ENCODE measurements around the gene CLEC14A. TPM values are rescaled to one million over a fixed set of nuclear protein-coding genes. Genes with fewer than 3 reads are reported as not detected.

The CLEC14A gene
- total and polyA plus RNA-seq, 4 donors = 6.4 to 7.3 (median 7.1) TPM

DNA sequence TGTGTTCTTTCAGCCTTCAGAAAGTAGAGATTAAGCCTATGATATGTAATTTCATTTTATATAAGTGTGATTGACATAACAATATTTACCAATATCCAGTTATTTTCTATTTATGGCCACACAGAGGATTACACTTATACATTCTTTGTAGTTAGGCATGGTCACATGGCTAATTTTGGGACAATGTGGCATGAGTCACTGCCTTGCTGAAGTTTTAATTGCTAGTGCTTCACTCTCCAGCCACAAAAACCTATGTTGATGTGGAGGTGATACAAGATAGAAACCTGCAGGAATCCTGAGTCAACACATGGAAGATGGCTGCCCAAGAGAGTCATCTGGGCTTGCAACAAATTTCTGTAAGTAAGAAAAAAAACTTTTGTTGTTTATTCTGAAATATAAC lies 17.0 kb downstream of the CLEC14A start:
- H3K9me3 ChIP-seq (ENCODE audit: control insufficient read depth in 4 of 4, low read length in 3 of 4) = no peaks in the 10 kb centered on the region

DNA sequence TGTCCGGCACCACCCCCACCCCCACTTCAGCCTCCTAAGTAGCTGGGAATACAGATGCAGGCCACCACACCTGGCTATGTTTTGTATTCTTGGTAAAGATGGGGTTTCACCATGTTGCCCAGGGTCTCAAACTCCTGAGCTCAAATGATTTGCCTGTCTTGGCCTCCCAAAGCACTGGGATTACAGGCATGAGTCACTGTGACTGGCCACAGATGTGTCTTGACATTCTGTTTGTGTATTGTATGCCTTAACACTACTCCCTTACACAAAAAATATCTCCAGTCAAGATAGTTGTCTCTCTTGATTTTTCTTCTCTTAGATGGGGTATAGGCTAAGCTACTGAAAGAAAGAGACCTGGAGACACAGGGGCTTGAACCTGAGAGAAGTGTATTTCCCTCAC lies 17.6 kb downstream of the CLEC14A start:
- WGBS = 90% methylated on average over 1 of the region's 1 CpG
- Histone ChIP-seq H3K36me3 (ENCODE audit: control insufficient read depth in 4 of 4, insufficient read depth in 3 of 4, low read depth in 1 of 4, low read length in 3 of 4) (no peaks in the 10 kb centered on the region), H3K27me3 (ENCODE audit: control insufficient read depth in 4 of 4, insufficient read depth in 4 of 4, low read length in 3 of 4) (no peaks in the 10 kb centered on the region), H3K27ac (ENCODE audit: low read depth in 1 of 2, low read length in 2 of 2) (no peak overlapping the region), H3K9me3 (ENCODE audit: control insufficient read depth in 4 of 4, low read length in 3 of 4) (no peaks in the 10 kb centered on the region), H3K4me1 (ENCODE audit: control insufficient read depth in 4 of 4, insufficient read depth in 4 of 4, low read length in 3 of 4) (no peaks in the 10 kb centered on the region), H3K9ac (ENCODE audit: low read depth in 1 of 2, low read length in 2 of 2) (no peak overlapping the region), H3K4me3 (ENCODE audit: low read depth in 1 of 3, low read length in 3 of 3) (no peak overlapping the region)
- TF ChIP-seq, protein P1, sequence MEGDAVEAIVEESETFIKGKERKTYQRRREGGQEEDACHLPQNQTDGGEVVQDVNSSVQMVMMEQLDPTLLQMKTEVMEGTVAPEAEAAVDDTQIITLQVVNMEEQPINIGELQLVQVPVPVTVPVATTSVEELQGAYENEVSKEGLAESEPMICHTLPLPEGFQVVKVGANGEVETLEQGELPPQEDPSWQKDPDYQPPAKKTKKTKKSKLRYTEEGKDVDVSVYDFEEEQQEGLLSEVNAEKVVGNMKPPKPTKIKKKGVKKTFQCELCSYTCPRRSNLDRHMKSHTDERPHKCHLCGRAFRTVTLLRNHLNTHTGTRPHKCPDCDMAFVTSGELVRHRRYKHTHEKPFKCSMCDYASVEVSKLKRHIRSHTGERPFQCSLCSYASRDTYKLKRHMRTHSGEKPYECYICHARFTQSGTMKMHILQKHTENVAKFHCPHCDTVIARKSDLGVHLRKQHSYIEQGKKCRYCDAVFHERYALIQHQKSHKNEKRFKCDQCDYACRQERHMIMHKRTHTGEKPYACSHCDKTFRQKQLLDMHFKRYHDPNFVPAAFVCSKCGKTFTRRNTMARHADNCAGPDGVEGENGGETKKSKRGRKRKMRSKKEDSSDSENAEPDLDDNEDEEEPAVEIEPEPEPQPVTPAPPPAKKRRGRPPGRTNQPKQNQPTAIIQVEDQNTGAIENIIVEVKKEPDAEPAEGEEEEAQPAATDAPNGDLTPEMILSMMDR (IDR thresholded peaks at IDR 0.05; ENCODE audit: low read depth, low read length, missing input control) = no peak
- TF ChIP-seq FOXA1 (IDR thresholded peaks at IDR 0.05) = no peak
- TF ChIP-seq JUND (IDR thresholded peaks at IDR 0.05) = no peak
- TF ChIP-seq, protein P2, sequence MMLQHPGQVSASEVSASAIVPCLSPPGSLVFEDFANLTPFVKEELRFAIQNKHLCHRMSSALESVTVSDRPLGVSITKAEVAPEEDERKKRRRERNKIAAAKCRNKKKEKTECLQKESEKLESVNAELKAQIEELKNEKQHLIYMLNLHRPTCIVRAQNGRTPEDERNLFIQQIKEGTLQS (IDR thresholded peaks at IDR 0.05) = no peak
- no peak for TF ChIP-seq EGR1 (IDR thresholded peaks at IDR 0.05; ENCODE audit: low read depth in 2 of 2)
- TF ChIP-seq, protein P3, sequence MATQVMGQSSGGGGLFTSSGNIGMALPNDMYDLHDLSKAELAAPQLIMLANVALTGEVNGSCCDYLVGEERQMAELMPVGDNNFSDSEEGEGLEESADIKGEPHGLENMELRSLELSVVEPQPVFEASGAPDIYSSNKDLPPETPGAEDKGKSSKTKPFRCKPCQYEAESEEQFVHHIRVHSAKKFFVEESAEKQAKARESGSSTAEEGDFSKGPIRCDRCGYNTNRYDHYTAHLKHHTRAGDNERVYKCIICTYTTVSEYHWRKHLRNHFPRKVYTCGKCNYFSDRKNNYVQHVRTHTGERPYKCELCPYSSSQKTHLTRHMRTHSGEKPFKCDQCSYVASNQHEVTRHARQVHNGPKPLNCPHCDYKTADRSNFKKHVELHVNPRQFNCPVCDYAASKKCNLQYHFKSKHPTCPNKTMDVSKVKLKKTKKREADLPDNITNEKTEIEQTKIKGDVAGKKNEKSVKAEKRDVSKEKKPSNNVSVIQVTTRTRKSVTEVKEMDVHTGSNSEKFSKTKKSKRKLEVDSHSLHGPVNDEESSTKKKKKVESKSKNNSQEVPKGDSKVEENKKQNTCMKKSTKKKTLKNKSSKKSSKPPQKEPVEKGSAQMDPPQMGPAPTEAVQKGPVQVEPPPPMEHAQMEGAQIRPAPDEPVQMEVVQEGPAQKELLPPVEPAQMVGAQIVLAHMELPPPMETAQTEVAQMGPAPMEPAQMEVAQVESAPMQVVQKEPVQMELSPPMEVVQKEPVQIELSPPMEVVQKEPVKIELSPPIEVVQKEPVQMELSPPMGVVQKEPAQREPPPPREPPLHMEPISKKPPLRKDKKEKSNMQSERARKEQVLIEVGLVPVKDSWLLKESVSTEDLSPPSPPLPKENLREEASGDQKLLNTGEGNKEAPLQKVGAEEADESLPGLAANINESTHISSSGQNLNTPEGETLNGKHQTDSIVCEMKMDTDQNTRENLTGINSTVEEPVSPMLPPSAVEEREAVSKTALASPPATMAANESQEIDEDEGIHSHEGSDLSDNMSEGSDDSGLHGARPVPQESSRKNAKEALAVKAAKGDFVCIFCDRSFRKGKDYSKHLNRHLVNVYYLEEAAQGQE (IDR thresholded peaks at IDR 0.05) = no peak
- no peak for TF ChIP-seq RXRA (IDR thresholded peaks at IDR 0.05)
- TF ChIP-seq FOXA2 (IDR thresholded peaks at IDR 0.05) = no peak
- TF ChIP-seq GABPA (IDR thresholded peaks at IDR 0.05 in 1 of 2, conservative IDR thresholded peaks at IDR 0.05 in 1 of 2) = no peak
- TF ChIP-seq NR2F2 (IDR thresholded peaks at IDR 0.05) = no peak
- no peak for TF ChIP-seq RAD21 (IDR thresholded peaks at IDR 0.05)
- TF ChIP-seq SP1 (IDR thresholded peaks at IDR 0.05) = no peak
- TF ChIP-seq YY1 (IDR thresholded peaks at IDR 0.05) = no peak
- TF ChIP-seq, protein P4, sequence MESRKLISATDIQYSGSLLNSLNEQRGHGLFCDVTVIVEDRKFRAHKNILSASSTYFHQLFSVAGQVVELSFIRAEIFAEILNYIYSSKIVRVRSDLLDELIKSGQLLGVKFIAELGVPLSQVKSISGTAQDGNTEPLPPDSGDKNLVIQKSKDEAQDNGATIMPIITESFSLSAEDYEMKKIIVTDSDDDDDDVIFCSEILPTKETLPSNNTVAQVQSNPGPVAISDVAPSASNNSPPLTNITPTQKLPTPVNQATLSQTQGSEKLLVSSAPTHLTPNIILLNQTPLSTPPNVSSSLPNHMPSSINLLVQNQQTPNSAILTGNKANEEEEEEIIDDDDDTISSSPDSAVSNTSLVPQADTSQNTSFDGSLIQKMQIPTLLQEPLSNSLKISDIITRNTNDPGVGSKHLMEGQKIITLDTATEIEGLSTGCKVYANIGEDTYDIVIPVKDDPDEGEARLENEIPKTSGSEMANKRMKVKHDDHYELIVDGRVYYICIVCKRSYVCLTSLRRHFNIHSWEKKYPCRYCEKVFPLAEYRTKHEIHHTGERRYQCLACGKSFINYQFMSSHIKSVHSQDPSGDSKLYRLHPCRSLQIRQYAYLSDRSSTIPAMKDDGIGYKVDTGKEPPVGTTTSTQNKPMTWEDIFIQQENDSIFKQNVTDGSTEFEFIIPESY (IDR thresholded peaks at IDR 0.05) = no peak
- TF ChIP-seq TAF1 (conservative IDR thresholded peaks at IDR 0.05) = no peak
- TF ChIP-seq, protein P5, sequence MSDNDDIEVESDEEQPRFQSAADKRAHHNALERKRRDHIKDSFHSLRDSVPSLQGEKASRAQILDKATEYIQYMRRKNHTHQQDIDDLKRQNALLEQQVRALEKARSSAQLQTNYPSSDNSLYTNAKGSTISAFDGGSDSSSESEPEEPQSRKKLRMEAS (IDR thresholded peaks at IDR 0.05) = no peak
- TF ChIP-seq HNF4G (IDR thresholded peaks at IDR 0.05) = no peak
- TF ChIP-seq HNF4A (conservative IDR thresholded peaks at IDR 0.05) = no peak
- no peak for DNase-seq (ENCODE audit: low spot score)

More for the DNA sequence above, 17.0 kb downstream of the CLEC14A start:
- no peaks in the 10 kb centered on the region for H3K36me3 ChIP-seq (ENCODE audit: control insufficient read depth in 4 of 4, insufficient read depth in 3 of 4, low read depth in 1 of 4, low read length in 3 of 4)
- no peak overlapping the region for H3K9ac ChIP-seq (ENCODE audit: low read depth in 1 of 2, low read length in 2 of 2)
- no peak overlapping the region for H3K4me3 ChIP-seq (ENCODE audit: low read depth in 1 of 3, low read length in 3 of 3)
- no peak for DNase-seq (ENCODE audit: low spot score)
- no peaks in the 10 kb centered on the region for H3K4me1 ChIP-seq (ENCODE audit: control insufficient read depth in 4 of 4, insufficient read depth in 4 of 4, low read length in 3 of 4)
- no peak for TF ChIP-seq TAF1 (conservative IDR thresholded peaks at IDR 0.05)
- no peak for TF ChIP-seq FOXA1 (IDR thresholded peaks at IDR 0.05)
- TF ChIP-seq, protein P2 (IDR thresholded peaks at IDR 0.05) = no peak
- no peak for TF ChIP-seq JUND (IDR thresholded peaks at IDR 0.05)
- no peak for TF ChIP-seq SP1 (IDR thresholded peaks at IDR 0.05)
- no peak for TF ChIP-seq RAD21 (IDR thresholded peaks at IDR 0.05)
- TF ChIP-seq, protein P1 (IDR thresholded peaks at IDR 0.05; ENCODE audit: low read depth, low read length, missing input control) = no peak
- no peak for TF ChIP-seq RXRA (IDR thresholded peaks at IDR 0.05)
- no peak for TF ChIP-seq GABPA (IDR thresholded peaks at IDR 0.05 in 1 of 2, conservative IDR thresholded peaks at IDR 0.05 in 1 of 2)
- no peak for TF ChIP-seq YY1 (IDR thresholded peaks at IDR 0.05)
- H3K27me3 ChIP-seq (ENCODE audit: control insufficient read depth in 4 of 4, insufficient read depth in 4 of 4, low read length in 3 of 4) = no peaks in the 10 kb centered on the region
- H3K27ac ChIP-seq (ENCODE audit: low read depth in 1 of 2, low read length in 2 of 2) = no peak overlapping the region
